Measurements from ENCODE around the gene SLN.

- TF ChIP-seq CTCF (IDR thresholded peaks at IDR 0.05) (no peak), POLR2A (IDR thresholded peaks at IDR 0.05) (no peak)
Measured at GRCh38 chr11:107697291-107697690, 14.6 kb downstream of the SLN start.
